ENCODE data around the gene RHOBTB3.
A peak's percentile ranks its signal among the peaks of the same experiment; 100 is the strongest.
"Not testable (repeated sequence)": the region's sequence is repeated elsewhere in the genome, so short reads cannot be mapped to it uniquely, and the experiment has no call there.

RHOBTB3 gene

DNA sequence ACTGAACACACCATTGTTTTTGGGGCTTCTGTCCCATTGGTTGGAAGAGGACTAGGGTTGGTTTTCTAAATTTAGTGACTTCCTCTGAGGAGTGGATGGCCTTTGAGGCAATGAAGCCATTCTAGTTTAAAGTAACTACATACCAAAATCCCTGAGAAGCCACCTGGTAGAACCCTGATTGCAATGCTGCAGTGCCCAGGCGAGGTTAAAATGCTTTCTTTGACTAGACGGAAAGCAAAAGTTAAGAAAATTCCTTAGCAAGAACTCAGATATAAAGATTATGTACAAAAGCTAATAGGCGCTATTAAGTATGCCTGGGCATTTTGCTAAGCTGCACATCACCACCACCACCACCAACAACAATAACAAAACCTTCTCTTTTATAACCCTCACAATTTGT lies 70.8 kb downstream of the RHOBTB3 start:
- ATAC-seq, result no peak

DNA sequence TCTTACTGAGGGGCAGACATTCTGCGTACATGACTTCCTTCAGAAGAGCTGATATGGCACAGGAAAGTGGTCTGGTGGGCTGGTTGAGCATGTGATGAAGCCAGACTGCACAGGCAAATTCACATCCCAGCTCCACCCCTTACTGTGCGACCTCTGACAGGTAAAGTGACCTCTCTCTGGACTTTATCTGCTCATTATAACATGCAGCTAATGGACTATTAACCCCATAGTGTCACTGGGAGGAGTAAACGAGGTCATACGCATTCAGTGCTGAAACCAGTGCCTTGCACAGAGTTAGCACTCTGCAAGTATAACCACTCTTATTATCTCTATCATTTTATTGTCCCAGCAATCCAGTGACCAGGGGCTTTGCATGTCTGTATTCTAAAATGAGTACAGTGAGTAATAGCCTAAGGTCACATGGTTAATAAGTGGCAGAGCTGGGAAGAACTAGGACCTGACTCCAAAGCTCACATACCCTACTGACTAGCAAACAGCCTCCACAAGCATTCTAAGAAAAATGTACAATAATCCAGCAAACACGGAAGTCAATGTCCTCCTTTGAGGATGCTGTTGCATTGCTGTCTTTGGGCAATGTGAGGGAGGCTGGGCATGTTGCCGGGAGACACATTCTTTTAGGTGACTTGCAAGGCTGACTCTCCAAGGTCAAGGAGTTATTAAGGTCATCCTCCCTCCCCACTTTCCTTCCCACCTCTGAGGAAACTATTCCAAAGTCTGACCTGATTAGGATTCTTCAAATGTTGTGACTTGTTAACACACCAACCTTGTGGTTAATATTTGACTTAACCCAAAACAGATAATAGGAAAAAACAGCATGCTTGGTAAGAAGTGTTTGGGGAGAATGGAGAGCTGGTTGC lies 72.4 kb downstream of the RHOBTB3 start:
- no peak for ATAC-seq

DNA sequence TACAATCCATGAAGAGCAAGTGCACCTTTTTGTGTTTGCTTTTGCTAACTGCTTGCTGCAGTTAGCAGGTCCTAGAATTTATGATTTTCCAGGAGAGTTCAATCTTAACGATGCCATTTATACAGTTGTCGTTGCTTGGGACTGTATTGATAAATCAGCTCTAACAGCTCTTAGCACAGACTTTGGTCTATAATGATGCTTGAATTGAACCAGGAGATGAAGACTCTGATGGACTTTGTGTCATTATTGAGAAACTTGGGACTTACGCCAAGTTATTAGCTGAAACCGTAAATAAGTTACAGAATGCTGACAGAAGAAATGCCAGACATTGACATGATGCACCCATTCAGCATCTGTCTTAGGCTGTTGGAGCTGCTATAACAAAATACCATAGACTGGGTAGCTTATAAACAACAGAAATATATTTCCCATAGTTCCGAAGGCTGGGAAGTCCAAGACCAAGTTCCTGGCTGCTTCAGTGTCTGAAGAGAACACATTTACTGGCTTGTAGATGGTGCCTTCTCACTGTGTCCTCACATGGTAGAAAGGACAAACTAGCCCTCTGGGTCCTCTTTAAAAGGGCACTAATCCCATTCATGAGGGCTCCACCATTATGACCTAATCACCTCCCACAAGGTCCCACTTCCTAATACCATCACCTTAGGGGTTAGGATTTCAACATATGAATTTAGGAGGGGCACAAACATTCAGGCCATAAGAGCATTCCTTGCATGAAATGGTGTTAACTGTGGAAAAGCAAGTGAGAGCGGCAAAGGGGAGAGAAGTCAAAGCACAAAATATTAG lies 73.8 kb downstream of the RHOBTB3 start:
- ATAC-seq, result no peak

DNA sequence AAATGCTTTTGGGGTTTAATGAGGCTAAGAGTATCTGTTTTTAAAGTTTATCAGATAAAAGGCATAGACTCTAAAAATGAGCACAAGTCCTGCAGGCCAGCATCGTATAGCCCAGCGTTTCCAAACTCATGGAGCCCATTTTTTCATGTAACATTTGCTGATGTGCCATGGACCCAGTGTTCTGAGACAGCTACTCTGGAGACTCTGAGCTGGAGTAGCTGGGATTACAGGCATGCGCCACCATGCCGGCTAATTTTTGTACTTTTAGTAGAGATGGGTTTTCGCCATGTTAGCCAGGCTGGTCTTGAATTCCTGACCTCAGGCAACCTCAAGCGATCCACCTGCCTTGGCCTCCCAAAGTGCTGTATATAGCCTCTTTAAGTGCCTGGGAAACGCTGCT lies 75.6 kb downstream of the RHOBTB3 start:
- no peak for ATAC-seq

DNA sequence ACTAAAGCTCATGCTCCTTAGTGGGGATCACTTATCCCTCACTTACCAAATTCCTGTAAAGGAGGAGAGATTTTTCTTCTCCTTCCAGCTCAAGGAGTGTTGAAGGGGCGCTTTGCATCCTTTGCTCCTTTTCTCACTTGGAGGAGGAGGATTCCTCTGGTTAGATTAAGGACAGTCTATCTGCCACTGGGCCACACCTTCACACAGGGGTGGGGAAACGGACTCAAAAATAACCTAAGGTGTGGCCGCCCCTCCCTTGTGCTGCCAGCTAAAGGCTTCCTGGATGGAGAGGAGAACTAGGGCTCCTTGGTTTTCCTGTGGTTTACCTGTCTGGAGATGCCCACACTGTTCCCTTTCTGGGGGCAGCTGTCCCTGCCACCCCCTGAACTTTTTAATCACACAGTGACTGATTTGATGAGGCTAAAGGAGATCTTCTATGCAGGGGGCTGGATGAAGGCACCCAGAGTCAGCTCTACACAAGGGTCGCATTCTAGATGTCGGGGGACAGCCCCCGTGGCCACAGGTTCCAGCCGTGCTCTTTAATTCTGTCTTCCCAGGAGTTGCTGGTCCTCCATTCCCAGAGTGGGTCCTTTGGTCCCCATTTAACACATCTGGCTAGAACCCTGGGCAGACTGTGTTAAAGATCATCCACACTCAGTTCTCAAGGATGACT lies 77.0 kb downstream of the RHOBTB3 start:
- no peak for ATAC-seq

DNA sequence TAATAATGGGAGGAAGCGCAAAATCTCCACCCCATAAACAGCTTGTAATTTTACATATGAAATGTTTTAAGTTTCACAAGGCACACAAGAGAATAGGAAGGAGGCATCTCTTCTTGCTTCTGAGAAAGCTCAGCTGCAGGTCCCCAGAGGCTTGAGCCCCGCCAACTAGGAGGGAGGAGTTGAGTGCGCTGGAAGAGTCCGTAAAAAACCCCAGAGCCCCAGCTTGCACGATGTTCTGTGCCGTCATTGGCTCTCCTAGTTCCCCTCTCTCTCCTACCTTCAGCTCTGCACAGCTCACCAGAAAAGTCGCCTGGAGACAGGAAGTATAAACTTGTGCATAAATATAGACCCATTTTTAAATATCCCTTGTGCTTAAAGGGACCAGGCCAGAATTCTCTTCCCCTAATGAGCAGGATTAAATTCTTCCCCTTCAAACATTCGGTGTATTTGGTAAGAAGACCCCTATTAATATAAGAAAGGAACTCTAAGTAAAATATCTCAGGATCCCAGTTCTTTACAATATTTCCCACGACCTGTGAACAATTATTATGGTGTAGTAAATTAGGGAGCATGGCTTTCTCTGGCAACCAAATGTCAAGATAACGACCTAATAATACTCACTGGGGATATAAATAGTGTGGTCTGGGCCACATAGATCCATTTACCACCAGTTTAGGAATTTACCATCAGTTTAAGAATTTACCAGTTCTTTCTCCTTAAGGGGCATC lies 77.7 kb downstream of the RHOBTB3 start:
- peak; percentile 97 to 99 for ATAC-seq

DNA sequence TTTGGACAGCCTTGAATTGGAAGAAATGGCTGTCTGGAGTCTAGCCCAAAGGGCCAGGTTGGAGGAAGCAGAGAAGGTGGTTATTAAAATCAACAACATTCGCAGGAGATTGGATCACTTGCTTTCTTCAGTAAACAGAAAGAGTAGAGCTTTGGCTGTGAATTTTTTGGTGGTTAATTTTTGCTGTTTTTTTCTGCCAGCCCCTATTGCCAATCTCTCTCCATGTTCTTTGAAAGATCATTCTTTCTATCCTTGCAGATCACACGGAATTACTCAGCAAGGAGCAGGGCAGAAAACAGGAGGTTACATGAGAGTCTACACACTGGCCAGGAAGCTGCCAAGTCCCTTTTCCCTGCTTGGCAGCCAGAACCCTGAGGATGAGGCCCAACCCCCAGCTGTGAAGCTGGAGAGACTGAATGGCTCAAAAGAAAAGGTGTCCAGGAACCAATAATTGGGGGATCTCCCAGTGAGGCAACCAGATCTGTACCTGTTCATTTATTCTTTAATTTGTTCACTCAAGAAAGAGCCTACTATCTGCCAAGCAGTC lies 78.4 kb downstream of the RHOBTB3 start:
- no peak for ATAC-seq

DNA sequence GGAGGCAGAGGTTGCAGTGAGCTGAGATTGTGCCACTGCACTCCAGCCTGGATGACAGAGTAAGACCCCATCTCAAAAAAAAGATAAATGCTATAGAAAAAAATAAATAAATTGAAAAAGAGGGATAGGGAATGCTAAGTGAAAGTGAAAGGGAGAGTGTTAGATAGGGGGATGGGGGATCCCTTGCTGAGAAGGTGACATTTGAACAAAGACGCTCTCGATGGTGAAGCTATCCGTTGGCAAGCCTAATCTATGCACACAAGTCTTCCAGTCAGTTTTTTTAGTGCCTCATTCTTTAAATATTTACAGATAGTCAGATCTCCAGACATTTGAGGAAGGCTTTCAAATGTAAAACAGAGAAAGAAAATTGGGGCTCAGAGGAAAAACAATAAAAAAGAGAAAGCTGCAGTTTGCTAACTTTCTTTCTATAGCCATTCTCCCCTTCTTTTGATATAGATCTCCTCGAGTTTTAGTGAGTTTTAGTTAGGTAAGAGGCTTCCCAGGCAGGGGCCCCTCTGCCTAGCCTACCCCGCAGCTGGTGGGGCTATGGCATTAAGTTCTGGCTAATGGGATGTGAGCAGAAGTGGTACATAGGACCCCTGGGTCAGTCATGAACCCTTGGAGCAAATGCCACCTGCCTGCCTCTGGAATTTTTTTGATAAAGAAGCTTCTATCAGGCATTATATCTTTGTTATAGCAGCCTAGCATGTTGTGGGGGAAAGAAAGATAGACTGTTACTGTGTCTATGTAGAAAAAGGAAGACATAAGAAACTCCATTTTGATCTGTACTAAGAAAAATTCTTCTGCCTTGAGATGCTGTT lies 79.4 kb downstream of the RHOBTB3 start:
- no peak for ATAC-seq

DNA sequence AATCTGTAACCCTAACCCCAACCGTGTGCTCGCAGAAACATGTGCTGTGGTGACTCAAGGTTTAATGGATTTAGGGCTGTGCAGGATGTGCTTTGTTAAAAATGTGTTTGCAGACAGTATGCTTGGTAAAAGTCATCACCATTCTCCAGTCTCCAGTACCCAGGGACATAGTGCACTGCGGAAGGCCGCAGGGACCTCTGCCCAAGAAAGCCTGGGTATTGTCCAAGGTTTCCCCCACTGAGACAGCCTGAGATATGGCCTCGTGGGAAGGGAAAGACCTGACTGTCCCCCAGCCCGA lies 79.9 kb downstream of the RHOBTB3 start:
- ATAC-seq, result not testable (repeated sequence)

DNA sequence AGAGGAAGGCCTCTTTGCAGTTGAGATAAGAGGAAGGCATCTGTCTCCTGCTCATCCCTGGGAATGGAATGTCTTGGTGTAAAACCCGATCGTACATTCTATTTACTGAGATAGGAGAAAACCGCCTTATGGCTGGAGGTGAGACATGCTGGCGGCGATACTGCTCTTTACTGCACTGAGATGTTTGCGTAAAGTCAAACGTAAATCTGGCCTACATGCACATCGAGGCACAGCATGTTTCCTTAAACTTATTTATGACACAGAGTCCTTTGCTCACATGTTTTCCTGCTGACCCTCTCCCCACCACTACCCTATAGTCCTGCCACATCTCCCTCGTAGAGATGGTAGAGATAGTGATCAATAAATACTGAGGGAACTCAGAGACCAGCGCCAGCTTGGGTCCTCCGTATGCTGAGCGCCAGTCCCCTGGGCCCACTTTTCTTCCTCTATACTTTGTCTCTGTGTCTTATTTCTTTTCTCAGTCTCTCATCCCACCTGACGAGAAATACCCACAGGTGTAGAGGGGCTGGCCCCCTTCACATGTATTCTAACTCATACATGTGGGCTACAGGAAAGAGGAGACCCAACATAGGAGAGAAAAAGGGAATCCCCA lies 80.4 kb downstream of the RHOBTB3 start:
- ATAC-seq, result not testable (repeated sequence)

DNA sequence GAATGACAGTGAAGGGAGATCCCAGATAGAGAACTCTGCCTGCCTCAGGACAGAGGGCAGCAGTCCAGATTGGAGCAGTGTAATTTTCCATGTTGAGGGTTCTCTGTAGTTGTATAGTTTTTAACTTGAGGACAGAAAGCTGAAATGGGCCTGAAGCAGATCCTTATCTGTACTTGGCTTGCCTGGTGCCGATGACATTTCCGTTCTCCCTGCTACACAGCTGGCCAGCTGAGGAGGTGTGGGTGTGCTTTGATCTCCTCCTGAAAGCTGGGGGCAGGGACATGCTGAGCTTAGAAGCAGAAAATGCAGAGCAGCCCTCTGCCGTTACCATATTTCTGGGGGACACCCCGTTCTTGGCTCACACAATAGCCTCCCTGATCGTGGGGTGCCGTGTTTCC lies 80.9 kb downstream of the RHOBTB3 start:
- peak; percentile 7 to 12 for ATAC-seq

DNA sequence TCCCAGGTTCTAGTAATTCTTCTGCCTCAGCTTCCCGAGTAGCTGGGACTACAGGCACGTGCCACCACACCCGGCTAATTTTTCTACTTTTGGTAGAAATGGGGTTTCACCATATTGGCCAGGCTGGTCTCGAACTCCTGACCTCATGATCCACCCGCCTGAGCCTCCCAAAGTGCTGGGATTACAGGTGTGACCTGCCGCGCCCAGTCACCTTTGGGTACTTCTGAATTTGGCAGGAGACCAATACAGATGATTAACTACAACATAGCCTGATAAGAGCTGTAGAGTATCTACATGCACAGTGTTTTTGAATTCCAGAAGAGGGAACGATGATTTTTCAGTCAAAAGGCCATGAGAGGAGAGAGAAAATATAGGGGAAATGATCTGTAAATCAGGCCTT lies 81.9 kb downstream of the RHOBTB3 start:
- not testable (repeated sequence) for ATAC-seq

DNA sequence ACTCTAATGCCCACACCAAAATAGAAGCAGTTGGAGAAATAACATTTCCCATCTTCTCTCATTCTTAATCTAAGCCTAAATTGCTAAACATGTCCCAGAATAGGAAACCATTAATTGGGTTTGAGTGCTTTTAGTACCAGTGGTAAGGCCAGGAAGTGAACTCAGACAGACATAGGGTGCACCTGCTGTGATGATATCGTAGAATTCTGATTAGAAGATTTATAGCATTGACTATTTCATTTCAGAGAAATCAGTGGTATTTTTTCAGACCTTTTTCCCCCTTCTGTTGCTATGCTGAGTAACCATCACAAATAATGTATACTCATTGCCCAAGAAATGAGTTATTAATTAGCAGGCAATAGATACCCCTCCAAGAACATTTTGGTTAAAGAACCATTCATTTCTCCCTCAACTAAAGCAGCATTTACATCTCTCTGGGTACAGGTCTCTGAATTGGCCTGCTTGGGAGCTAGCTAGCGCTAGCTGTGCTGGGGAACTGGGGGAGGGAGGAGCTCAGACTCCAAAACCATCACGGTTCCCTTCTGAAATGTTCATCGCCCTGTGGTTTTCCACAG lies 84.1 kb downstream of the RHOBTB3 start:
- peak; percentile 55 to 68 for ATAC-seq

DNA sequence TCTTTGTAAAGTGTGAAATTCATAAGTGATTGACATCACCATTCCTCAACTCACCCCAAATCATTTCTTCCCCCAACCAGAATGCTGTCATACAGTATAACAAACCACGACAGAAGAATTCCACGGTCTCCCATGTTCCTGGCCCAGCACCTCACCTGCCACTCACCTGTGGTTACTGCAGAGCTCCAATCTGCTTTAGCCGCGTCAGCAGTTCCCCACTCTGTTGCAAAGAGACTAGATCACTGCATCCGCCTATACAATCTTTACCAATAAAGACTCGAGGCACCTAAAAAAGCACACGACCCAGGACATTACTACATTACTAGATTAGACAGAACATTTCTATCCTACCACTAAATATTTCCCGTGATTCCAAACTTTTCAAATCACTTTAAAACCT lies 85.2 kb downstream of the RHOBTB3 start:
- no peak for ATAC-seq

DNA sequence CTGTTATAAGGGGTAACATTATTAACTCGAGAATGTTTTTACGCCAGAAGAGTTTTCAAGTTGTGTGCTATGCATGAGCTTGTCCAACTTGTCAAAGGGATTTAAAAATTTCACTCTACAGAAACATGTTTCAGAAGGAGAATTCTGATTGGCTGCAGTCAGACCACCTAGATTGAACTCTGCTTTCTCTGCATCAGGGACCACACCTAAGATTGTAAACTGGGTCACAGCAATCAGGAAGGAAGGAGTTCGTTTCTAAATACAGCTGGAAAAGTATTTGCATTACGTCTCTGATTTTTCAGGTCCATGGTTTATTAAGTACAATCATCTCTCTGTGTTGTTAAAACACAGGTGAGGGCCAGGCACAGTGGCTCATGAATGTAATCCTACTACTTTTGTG lies 85.6 kb downstream of the RHOBTB3 start:
- no peak for ATAC-seq

DNA sequence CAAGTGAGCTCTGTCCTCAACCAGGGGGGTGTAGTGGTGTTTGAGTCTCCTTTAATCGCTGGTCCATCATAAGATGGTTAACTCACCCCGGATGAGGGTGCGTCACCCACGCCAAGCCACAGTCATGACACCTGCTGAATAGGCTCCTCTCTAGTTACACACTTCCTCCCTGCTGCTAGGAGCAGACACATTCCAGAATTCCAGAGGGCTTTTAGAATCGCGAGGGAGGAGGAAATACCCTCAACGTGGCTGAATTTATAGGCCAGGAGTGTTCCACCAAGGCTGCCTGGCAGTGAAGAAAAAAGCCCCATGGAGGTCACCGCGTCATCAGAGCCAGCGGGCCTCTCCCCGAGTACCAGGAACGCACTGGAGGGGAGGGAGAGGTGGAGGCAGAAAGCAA lies 86.3 kb downstream of the RHOBTB3 start:
- ATAC-seq, result peak; percentile 59 to 60

DNA sequence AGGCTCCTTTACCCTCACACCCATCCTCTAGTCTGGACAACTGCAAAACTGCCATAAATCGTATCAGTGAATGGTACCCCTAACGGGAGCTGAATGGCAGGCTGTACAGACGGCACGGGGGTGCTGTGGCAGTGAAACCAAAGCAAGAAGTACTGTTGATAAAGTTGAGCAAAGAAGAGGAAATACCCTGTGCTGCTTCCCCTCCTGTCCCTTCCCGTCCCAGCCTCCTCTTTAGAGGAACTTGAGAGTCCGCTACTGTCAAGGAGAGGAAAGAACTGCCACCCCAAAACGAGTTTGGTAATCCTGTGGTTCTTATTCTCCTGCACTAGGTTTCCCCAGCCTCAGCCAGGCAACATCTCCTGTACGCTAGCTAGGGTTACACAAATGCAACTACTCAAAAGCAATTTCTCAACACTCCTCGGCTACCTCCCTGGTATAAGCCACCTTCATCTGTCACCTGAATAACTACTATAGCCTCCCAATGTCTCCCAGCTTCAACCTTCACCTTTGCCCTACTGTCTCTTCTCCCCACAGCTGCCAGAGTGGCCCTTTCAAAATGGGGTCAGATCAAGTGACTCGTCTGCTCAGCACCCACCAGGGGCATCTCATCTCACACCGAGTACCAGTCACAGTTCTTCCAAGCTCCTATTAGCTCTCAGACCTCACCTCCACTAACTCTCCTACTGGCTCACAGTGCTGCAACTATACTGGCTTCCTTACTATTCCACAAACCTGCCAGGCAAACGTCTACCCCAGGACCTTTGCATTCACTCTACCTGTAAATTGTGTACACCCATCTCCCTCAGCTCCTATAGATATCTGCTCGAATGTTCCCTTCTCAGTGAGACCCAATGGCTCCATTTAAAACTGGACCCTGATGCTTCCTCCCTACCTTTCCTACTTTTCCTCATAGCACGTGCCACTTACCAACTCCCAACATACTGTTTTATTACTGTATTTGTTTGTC lies 87.3 kb downstream of the RHOBTB3 start:
- ATAC-seq, result peak; percentile 17 to 37

DNA sequence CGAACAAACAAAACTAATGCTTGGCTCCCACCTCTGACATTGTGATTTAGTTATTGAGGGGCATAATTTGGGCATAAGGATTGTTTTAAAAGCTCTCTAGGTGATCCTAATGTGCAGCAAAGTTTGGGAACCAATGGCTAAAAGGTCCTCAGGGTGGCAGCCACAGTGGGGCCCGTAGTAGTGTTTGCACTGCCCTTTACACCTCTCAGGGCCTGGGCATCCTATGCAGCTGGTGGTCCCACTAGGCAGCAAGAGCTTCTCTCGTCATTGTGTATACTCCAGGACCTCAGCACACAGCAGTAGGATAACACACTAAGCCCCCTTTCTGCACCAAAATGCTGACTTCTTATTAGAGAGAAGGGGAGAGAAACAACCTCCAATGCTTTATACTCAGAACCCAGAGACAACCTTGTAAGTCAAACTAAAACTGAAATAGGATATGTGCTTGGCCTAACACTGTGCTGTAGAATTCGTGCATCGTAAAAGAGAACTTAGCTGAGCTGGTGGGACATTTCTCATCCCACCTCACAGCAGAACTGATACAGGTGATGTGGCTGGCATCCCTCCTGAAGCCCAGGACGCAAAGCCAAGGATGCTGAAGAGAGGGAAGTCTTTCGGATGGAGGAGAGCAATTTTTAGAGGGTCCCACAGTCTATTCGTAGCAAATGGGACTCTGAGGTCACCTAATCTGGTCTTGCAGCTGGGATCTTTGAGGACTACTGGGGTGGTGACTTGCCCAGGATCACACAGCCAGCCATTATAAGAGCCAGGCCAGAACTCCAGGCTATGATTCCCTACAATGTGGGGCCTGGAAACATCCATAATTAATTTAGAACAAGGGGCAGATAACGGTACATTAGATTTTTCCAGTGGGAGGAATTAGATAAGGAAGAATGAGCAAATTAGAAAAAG lies 90.2 kb downstream of the RHOBTB3 start:
- ATAC-seq, result peak; percentile 11 to 19

Measured in activated CD4-positive, CD25-positive, alpha-beta regulatory T cell treated with anti-CD3 and anti-CD28 coated beads, Interleukin-2, amount 50 U/mL, for 24 hours (primary cell).